GM21447 (cell line): ENCODE results near the gene ADAMTS14.
"Not testable (repeated sequence)": the region's sequence is repeated elsewhere in the genome, so short reads cannot be mapped to it uniquely, and the experiment has no call there.

ENCODE experiments used
- ATAC-seq: cut with Tn5 transposase; IDR thresholded peaks from one replicate; pipeline ENCODE4 v1.9.1; 2021; ENCODE audit not compliant: unreplicated experiment

ADAMTS14 gene

GRCh38 chr10:70655316-70655715 lies 17.0 kb upstream of the ADAMTS14 start:
- no peak for ATAC-seq

DNA sequence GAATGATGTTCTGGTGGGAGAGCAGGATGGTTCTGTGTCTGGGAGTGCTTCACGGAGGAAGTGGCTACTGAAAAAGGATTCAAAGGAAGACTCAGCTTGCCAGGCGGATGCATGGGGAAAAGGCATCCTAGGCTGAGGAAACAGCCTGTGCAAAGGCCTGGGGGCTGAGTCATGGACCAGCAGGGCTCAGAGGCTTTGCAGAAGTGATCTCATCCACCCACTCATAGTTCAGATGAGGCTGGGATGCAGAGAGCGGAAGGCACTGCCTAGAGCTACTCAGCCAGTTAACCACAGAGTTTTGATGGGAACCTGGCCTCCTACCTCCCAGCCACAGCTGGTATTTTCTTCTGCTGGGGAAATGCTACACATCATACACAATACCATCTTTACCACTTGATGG lies 15.8 kb upstream of the ADAMTS14 start:
- peak; percentile 93 for ATAC-seq

GRCh38 chr10:70657041-70657440 lies 15.3 kb upstream of the ADAMTS14 start:
- ATAC-seq, result no peak

DNA sequence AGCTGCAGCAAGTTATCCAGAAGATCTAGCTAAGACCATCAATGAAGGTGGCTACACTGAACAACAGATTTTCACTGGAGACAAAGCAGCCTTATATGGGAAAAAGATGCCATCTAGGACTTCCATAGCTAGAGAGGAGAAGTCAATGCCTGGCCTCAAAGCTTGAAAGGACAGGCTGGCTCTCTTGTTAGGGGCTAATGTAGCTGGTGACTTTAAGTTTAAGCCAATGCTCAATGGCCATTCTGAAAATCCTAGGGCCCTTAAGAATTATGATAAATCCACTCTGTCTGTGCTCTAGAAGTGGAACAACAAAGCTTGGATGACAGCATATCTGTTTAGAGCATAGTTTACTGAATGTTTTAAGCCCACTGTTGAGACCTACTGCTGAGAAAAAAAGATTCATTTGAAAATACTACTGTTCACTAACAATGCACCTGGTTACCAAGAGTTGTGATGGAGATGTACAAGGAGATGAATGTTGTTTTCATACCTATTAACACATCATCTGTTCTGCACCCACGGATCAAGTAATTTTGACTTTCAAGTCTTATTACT lies 13.6 kb upstream of the ADAMTS14 start:
- no peak for ATAC-seq

- ATAC-seq, result no peak
These were observed 13.0 kb upstream of the ADAMTS14 start for GRCh38 chr10:70659306-70659705.

DNA sequence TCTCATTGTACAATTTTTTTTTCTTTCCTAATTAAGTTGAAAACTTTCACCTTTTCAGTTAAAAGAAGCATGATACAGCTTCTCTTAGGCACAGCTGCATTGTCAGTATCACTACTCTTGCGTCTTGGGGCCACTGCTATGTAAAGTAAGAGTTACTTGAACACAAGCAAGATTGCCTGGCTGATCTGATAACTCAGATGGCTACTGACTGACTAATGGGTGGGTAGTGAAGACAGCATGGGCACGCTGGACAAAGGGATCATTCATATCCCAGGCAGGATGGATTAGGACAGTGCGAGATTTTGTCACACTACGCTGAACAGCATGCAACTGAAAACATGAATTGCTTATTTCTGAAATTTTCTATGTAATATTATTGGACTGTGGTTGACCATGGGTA lies 11.6 kb upstream of the ADAMTS14 start:
- ATAC-seq, result no peak

GRCh38 chr10:70661623-70662361 lies 10.5 kb upstream of the ADAMTS14 start:
- ATAC-seq, result no peak

- ATAC-seq, result no peak
These were observed 9.7 kb upstream of the ADAMTS14 start for GRCh38 chr10:70662362-70663220.

- ATAC-seq, result not testable (repeated sequence)
These were observed 8.6 kb upstream of the ADAMTS14 start for GRCh38 chr10:70663458-70664409.

DNA sequence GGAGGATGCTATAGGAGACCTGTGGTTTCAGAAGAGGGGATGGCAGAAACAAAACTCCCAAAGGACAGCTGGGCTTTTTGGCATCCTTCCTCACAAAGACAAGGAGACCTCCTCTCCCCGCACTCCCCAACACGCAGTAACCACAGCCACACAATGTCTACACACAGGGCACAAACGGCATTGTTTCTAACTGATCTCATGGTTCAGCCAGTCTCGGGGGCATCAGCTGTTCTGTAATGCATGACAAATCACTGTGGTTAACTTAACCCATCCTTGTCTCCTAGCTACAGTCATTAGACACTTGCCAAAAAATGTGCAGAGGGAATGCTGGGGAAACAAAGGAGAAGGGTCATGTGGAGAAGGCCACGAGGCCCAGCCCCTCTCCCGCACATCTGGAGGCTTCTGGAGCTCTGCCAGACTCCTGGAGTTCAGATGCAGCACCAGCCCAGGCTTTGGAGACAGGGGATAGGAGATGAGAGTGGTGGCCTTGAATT lies 7.6 kb upstream of the ADAMTS14 start:
- no peak for ATAC-seq

DNA sequence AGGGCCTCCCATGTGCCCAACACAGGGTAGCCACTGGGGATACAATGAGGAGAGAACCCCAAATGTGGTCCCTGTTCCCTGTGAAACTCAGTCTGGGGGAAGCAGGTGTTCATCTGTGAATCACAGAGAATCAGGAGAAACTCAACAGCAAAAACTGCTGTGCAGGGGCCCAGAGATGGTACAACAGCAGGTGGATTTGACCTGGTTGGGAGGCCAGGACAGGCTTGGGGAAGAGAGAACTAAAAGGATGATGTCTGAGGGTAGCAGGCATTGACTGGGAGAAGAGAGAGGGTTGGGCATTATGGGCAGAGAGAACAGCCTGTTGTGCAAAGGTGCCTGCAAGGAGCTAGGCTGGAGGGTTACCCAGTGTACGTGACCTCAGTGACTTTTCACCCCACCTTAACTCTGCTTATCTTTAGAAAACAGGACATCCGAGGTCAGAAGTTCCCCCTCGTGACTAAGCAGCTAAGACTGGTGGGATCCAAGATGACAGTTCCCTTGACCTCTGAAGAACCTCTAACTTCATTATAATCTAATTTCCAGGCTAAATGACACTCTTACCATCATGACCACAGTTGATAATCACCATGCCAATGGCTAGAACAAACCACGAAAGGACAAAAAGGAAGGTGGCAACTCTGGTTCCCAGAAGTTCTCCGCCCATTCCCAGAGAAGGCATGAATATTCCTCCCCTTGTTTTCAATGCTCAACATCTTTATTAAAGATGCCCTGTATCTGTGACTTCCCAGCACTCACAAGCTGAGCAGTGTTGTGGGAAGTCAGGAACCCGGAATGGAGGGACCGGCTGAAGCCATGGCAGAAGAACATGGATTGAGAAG lies 5.1 kb upstream of the ADAMTS14 start:
- no peak for ATAC-seq

- ATAC-seq, result not testable (repeated sequence)
These were observed 4.5 kb upstream of the ADAMTS14 start for GRCh38 chr10:70667818-70668217.

DNA sequence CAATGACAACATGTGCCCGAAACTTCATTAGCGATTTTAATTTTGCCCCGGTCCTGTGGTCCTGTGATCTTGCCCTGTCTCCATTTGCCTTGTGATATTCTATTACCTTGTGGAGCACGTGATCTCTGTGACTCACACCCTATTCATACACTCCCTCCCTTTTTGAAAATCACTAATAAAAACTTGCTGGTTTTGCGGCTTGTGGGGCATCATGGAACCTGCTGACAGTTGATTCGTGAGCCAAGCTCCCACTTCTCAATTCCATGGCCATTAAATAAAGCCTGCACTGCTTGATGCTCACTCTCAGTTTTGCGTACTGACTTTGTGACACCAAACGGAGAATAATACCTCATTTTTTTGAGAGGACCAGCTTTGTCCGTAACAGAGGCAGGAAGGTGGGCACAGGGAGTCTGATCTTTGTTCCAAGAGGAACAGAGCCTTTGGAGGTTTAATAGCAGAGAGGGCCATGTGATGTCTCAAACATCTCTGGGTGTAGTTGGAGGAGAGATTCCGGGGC lies 3.8 kb upstream of the ADAMTS14 start:
- no peak for ATAC-seq

DNA sequence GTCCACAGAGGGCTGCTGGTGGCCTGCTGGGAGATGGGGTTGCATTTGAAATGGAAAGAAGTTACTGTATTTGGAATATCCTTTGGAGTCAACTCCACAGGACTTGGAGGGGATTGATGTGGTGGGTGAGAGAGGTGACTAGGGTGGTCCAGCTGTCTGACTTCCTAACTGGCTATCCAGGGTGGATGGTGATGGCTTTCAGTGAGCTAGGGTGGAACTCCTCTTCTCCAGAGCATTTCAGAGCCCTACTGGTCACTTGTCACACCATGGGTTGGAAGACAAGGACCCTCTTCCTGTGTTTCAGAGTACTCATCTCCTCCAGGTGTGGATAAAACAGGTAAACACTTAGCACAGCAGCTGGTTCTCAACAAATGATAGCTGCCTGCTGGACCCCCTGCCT lies 3.3 kb upstream of the ADAMTS14 start:
- no peak for ATAC-seq

DNA sequence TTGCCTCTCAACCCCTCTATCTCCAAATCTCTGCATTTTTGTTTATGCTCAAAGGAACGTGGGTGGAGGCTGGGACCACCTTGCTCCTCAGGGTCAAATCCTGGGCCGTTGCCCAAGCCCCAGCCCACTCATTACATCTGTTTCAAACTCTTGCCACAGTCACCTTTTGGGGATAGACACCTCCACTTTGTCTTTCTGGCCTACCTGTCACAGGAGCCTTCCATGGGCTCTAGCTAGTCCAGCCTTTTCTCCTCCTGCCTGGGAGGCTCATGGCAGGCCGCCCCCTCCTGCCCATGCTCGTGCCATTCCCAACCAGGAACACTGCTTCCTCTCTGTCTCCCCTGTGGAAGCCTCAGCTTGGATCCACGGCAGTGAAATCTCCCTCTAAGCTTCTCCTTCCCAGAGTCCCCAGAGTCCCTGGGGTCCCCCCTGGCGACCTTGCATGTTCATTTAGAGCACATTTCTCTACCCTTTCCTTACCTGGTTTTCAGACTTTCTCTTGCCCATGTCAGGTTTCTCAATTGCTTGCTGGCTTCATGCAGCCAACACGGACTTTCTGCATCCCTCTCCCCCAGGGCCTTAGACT lies 2.5 kb upstream of the ADAMTS14 start:
- ATAC-seq, result no peak

DNA sequence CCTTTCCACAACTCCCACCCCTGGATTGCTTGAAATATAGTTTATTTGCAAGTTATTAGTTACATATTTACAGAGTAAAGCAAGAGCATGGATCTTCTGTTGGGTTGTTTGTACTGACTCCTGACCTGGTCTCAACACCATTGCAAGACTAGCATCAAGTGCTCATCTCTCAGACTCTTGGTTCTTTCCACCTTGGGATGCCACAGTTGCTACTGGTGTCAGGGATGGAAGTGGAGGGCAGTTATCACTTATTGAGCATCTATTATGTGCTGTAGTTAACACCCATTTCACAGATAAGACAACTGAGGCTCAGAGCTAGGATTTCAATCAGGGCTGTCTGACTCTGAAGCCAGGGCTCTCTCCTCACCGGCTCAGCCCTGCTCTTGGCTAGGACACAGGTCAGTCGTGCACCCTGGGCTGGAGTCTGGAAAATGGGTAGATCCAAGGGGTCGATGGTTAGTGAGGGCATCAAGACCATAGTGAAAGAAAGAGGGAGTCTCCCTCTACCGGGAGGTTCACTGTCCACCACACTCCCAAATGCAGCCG lies 614 bp upstream of the ADAMTS14 start:
- no peak for ATAC-seq

GRCh38 chr10:70673043-70673928 lies 980 bp downstream of the ADAMTS14 start:
- no peak for ATAC-seq
